Epithelial cell of esophagus (primary cell): ENCODE measurements around the gene DDX27.
"Not testable (repeated sequence)": the region's sequence is repeated elsewhere in the genome, so short reads cannot be mapped to it uniquely, and the experiment has no call there.

Source experiments
- DNase-seq: peaks from one replicate; pipeline ENCODE4 v3.0.0; 2010; ENCODE audit warnings: low read depth
- H3K4me3 ChIP-seq: 2 replicates; pipeline ENCODE4 v1.5.1; 2011; ENCODE audit warnings: mild to moderate bottlenecking, low read length, control low read depth
- CTCF ChIP-seq: IDR thresholded peaks from 2 replicates; pipeline ENCODE4 v1.5.1; 2011; ENCODE audit warnings: low read depth, mild to moderate bottlenecking, low read length, control low read depth, inconsistent platforms; ENCODE audit not compliant: insufficient read depth; ENCODE audit errors: missing control alignments

The DDX27 gene

DNA sequence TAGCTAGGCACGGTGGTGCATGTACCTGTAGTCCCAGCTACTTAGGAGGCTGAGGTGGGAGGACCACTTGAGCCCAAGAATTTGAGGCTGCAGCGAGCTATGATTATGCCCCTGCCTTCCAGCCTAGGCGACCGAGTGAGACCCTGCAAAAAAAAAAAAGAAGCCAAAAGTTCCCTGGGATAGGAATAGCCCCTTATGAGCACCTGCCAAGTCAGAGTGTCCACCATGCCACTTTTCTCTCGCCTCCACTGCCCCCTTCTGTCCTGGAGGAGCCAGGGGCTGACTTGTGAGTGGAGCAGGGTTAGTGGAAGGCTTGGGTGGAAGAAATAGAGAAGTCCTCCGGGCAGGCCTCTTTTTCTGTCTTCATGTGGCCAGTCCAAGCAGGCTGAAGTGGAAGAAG is 12.1 kb upstream of the DDX27 start:
- DNase-seq, result no peak
- no peak overlapping the region for H3K4me3 ChIP-seq
- no peak for TF ChIP-seq CTCF

DNA sequence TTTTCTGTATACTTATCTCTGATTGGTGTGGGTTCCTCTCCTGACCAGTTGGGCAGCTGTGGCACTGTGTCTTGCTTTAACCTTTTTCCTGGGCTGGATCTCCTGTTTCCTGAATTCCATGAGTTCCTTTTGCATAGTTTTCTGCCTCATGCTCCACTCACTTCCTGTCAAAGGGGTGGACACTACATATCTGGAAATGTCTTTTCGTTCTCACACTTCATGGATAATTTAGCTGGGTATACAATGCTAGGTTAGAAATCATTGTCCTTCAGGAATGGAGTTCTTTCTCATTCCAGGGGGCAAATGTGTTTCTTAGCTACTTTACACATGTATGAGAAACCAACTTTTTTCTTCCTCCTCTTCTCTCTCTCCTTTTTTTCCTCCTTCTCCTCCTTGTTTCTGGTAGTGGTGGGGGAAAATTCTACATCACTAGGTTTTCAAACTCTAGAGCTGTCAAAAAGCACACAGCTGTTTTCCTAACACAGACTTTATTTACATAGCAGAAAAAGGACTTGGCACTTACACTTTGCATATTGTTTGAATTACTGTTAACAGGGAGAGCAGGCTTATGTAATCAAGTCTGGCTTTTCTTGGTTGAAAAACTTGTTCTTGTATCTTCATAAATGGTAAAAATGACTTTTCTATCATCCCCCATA is 9.0 kb upstream of the DDX27 start:
- DNase-seq, result no peak
- H3K4me3 ChIP-seq, result no peak overlapping the region
- TF ChIP-seq CTCF, result no peak

DNA sequence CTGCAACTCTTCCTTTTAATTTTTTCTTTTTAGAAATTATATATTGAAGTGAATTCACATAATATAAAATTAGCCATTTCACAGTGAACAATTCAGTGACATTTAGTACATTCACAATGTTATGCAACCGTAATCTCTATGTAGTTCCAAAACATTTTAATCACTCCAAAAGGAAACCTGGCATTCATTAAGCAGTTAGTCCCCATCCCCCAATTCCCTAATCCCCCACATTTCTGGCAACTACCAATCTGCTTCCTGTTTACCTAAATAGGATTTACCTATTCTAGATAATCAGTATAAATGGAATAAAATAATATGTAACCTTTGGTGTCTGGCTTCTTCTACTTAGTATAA is 8.5 kb upstream of the DDX27 start:
- no peak for DNase-seq
- H3K4me3 ChIP-seq, result no peak overlapping the region
- TF ChIP-seq CTCF, result no peak

- no peak for TF ChIP-seq CTCF
- DNase-seq, result no peak
- H3K4me3 ChIP-seq, result no peak overlapping the region
Observed at GRCh38 chr20:49214571-49214970, 4.6 kb upstream of the DDX27 start.

DNA sequence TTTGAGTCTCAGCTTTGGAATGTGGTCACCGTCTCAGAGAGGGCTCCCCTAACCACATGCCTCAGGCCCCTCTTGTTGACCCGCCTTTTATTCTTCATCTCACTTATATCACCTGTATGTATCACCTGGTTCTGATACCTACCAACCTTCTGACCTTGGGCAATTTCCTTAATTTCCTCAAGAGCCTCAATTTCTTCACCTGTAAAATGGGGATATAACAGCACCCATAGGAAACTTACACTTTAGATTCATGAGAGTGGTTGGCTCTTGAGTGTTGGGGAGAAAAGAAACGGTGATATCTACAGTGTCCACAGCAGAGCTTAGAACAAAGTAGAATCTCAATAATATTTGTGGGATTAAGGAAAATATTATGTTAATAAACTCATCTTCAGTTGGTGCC is 4.0 kb upstream of the DDX27 start:
- TF ChIP-seq CTCF, result no peak
- no peak for DNase-seq
- no peak overlapping the region for H3K4me3 ChIP-seq

- H3K4me3 ChIP-seq, result no peak overlapping the region
- TF ChIP-seq CTCF, result peak; percentile 96
- DNase-seq, result peak; percentile 96
Observed at GRCh38 chr20:49216991-49217578, 2.1 kb upstream of the DDX27 start.

- peak overlapping the region; percentile 100 for H3K4me3 ChIP-seq
- not testable (repeated sequence) for DNase-seq
Observed at GRCh38 chr20:49218739-49219090, 501 bp upstream of the DDX27 start.
